ENCODE measurements around the gene NPY. TPM values are rescaled to one million over a fixed set of nuclear protein-coding genes. Genes with fewer than 3 reads are reported as not detected.

Gene NPY
- total and polyA plus RNA-seq, 7 donors = 0.50 to 7.5 (median 6.5) TPM; not detected in 4

GRCh38 chr7:24319209-24319608 is 35.2 kb downstream of the NPY start:
- H3K4me3 ChIP-seq = no peak overlapping the region

GRCh38 chr7:24323961-24324480 is 40.0 kb downstream of the NPY start:
- intact Hi-C loops (cut with DNase I) = no loop called here
- WGBS, 2 donors = 74 to 80% methylated on average over 3 of the region's 3 CpGs
- TF ChIP-seq EP300 (IDR thresholded peaks at IDR 0.05) (no peak), POLR2AphosphoS5 (IDR thresholded peaks at IDR 0.05) (no peak), POLR2A (IDR thresholded peaks at IDR 0.05) (no peak), CTCF (IDR thresholded peaks at IDR 0.05) (no peak)
- no peak for DNase-seq
- no peaks in the 10 kb centered on the region for H3K9me3 ChIP-seq
- H3K4me3 ChIP-seq = no peak overlapping the region
- no peaks in the 10 kb centered on the region for H3K27me3 ChIP-seq
- H3K4me1 ChIP-seq = no peaks in the 10 kb centered on the region
- H3K27ac ChIP-seq = no peak overlapping the region
- H3K36me3 ChIP-seq = no peaks in the 10 kb centered on the region

More at GRCh38 chr7:24319209-24319608, 35.2 kb downstream of the NPY start:
- intact Hi-C loops (cut with DNase I) = no loop called here
- DNase-seq = no peak
- Histone ChIP-seq H3K36me3 (no peaks in the 10 kb centered on the region), H3K9me3 (no peaks in the 10 kb centered on the region), H3K4me1 (no peaks in the 10 kb centered on the region), H3K27ac (no peak overlapping the region), H3K27me3 (no peaks in the 10 kb centered on the region)
- TF ChIP-seq POLR2A (IDR thresholded peaks at IDR 0.05) (no peak), POLR2AphosphoS5 (IDR thresholded peaks at IDR 0.05) (no peak), EP300 (IDR thresholded peaks at IDR 0.05) (no peak), CTCF (IDR thresholded peaks at IDR 0.05) (no peak)

GRCh38 chr7:24325708-24326107 is 41.7 kb downstream of the NPY start:
- Histone ChIP-seq H3K4me1 (no peaks in the 10 kb centered on the region), H3K27me3 (no peaks in the 10 kb centered on the region), H3K36me3 (no peaks in the 10 kb centered on the region), H3K4me3 (no peak overlapping the region), H3K27ac (no peak overlapping the region), H3K9me3 (no peaks in the 10 kb centered on the region)
- intact Hi-C loops (cut with DNase I) = no loop called here
- WGBS, 2 donors = 79 to 81% methylated on average over 5 of the region's 5 CpGs
- TF ChIP-seq CTCF (IDR thresholded peaks at IDR 0.05) = no peak
- TF ChIP-seq POLR2AphosphoS5 (IDR thresholded peaks at IDR 0.05) = no peak
- TF ChIP-seq EP300 (IDR thresholded peaks at IDR 0.05) = no peak
- no peak for TF ChIP-seq POLR2A (IDR thresholded peaks at IDR 0.05)
- DNase-seq = no peak

- TF ChIP-seq POLR2AphosphoS5 (IDR thresholded peaks at IDR 0.05) (no peak), POLR2A (IDR thresholded peaks at IDR 0.05) (no peak), CTCF (IDR thresholded peaks at IDR 0.05) (no peak), EP300 (IDR thresholded peaks at IDR 0.05) (no peak)
- no peaks in the 10 kb centered on the region for H3K9me3 ChIP-seq
- H3K4me3 ChIP-seq = no peak overlapping the region
- no peak for DNase-seq
- no peaks in the 10 kb centered on the region for H3K4me1 ChIP-seq
- H3K36me3 ChIP-seq = no peaks in the 10 kb centered on the region
- no peaks in the 10 kb centered on the region for H3K27me3 ChIP-seq
- 74 to 81% methylated on average over 5 of the region's 5 CpGs for WGBS, 2 donors
- H3K27ac ChIP-seq = no peak overlapping the region
- intact Hi-C loops (cut with DNase I) = no loop called here
These were observed 44.1 kb downstream of the NPY start for GRCh38 chr7:24328050-24328449.

- intact Hi-C loops (cut with DNase I) = no loop called here
- 92% methylated on average over 2 of the region's 2 CpGs for WGBS, 2 donors
- H3K4me3 ChIP-seq = no peak overlapping the region
- no peaks in the 10 kb centered on the region for H3K9me3 ChIP-seq
- H3K27ac ChIP-seq = no peak overlapping the region
- no peak for DNase-seq
- TF ChIP-seq POLR2A (IDR thresholded peaks at IDR 0.05) (no peak), POLR2AphosphoS5 (IDR thresholded peaks at IDR 0.05) (no peak), EP300 (IDR thresholded peaks at IDR 0.05) (no peak), CTCF (IDR thresholded peaks at IDR 0.05) (no peak)
- H3K4me1 ChIP-seq = no peaks in the 10 kb centered on the region
- no peaks in the 10 kb centered on the region for H3K36me3 ChIP-seq
- no peaks in the 10 kb centered on the region for H3K27me3 ChIP-seq
These were observed 44.9 kb downstream of the NPY start for GRCh38 chr7:24328894-24329293.

Data from sigmoid colon (tissue), 7 donors.